GM12878 (cell line): ENCODE measurements around the gene MAML3. TPM values are rescaled to one million over a fixed set of nuclear protein-coding genes. Genes with fewer than 3 reads are reported as not detected.

Experiments
- ATAC-seq: fragments of 200-7000 bp; cut with Tn5 transposase; 3 replicates; pipeline ENCODE4 v1.9.1; 2020; ENCODE audit warnings: mild to moderate bottlenecking, moderate library complexity
- BruUV-seq: library from RNA; stranded (reverse); fragments of 400-500 nt; replicated peaks from 2 replicates; lab custom pipeline; 2021; lab: Mats Ljungman, UMichigan
- CTCF ChIA-PET: fragments of 300-600 bp; sonication (Branson Sonifier 250); formaldehyde crosslinking; extraction: SDS; loops from one replicate; lab custom pipeline; 2021; ENCODE audit warnings: inconsistent platforms; lab: Yijun Ruan, JAX
- POLR2A ChIA-PET: fragments of 350-600 bp; formaldehyde crosslinking; extraction: SDS; loops from one replicate; lab custom pipeline; 2021; ENCODE audit warnings: inconsistent platforms; lab: Charles Lee
- RAD21 ChIA-PET: fragments of 300-600 bp; sonication (Branson Sonifier 250); formaldehyde crosslinking; loops from one replicate; lab custom pipeline; 2023; ENCODE audit warnings: antibody characterized with exemption; ENCODE audit not compliant: unreplicated experiment; lab: Charles Lee
- SMC1A ChIA-PET: fragments of 300-600 bp; sonication (Branson Sonifier 250); formaldehyde crosslinking; loops from one replicate; lab custom pipeline; 2023; ENCODE audit not compliant: unreplicated experiment, uncharacterized antibody; lab: Charles Lee
- DNase-seq: peaks from one replicate; pipeline ENCODE4 v3.0.0-alpha.2; 2011; ENCODE audit warnings: low read depth, low spot score
- FAIRE-seq: peaks from 3 replicates; lab custom pipeline; 2011; peaks lifted over from hg19 to GRCh38; lab: Jason Lieb, UNC
- H2AFZ ChIP-seq: 2 replicates; pipeline ENCODE4 v1.6.0; 2011; ENCODE audit warnings: low read depth, low read length, control low read depth; ENCODE audit not compliant: control insufficient read depth
- H3K27ac ChIP-seq: 2 replicates; pipeline ENCODE4 v1.5.1; 2011; ENCODE audit warnings: control low read depth; ENCODE audit not compliant: control insufficient read depth, insufficient read depth
- H3K27me3 ChIP-seq, 2 experiments: replicated peaks in 1 of 2; 2 replicates each; pipeline versions ENCODE4 v1.6.0 to v1.6.1; 2011; ENCODE audit warnings: low read length in 1 of 2; ENCODE audit not compliant: control insufficient read depth in 2 of 2, insufficient read depth in 2 of 2
- H3K36me3 ChIP-seq, 2 experiments: 2 replicates each; pipeline ENCODE4 v1.5.1; 2011; ENCODE audit warnings: low read length in 1 of 2; ENCODE audit not compliant: control insufficient read depth in 2 of 2, insufficient read depth in 2 of 2
- H3K4me1 ChIP-seq: 2 replicates; pipeline ENCODE4 v1.6.1; 2011; ENCODE audit warnings: mild to moderate bottlenecking, low read length, moderate library complexity, mixed read lengths; ENCODE audit not compliant: control insufficient read depth, insufficient read depth
- H3K4me2 ChIP-seq: 2 replicates; pipeline ENCODE4 v1.6.0; 2011; ENCODE audit warnings: control low read depth; ENCODE audit not compliant: control insufficient read depth, insufficient read depth
- H3K4me3 ChIP-seq: fragments of 200-600 bp; sonication (generic); 2 replicates; pipeline ENCODE4 v1.5.1; 2016
- H3K79me2 ChIP-seq: 2 replicates; pipeline ENCODE4 v1.6.0; 2011; ENCODE audit warnings: low read length; ENCODE audit not compliant: control insufficient read depth, insufficient read depth
- H3K9ac ChIP-seq: 2 replicates; pipeline ENCODE4 v1.8.0; 2011; ENCODE audit warnings: low read length, control low read depth, mixed read lengths; ENCODE audit not compliant: control insufficient read depth, insufficient read depth
- H3K9me3 ChIP-seq: replicated peaks from 3 replicates; pipeline ENCODE4 v1.5.1; 2011; ENCODE audit warnings: mild to moderate bottlenecking, low read length; ENCODE audit not compliant: control insufficient read depth, insufficient read depth
- H4K20me1 ChIP-seq: 2 replicates; pipeline ENCODE4 v1.6.0; 2011; ENCODE audit not compliant: control insufficient read depth, insufficient read depth
- BRCA1 ChIP-seq: IDR thresholded peaks from 2 replicates; pipeline ENCODE4 v1.6.1; 2011; ENCODE audit warnings: low read depth, low read length, improper control_type of control experiment
- CBFB ChIP-seq: IDR thresholded peaks from 2 replicates; pipeline ENCODE4 v1.6.1; 2016; ENCODE audit warnings: antibody characterized with exemption, low read depth
- CBX5 ChIP-seq: sonication (generic); IDR thresholded peaks from 2 replicates; pipeline ENCODE4 v1.6.1; 2016; ENCODE audit warnings: low read depth, moderate library complexity, mild to moderate bottlenecking, inconsistent platforms
- JUNB ChIP-seq: IDR thresholded peaks from 2 replicates; pipeline ENCODE4 v1.6.1; 2016; ENCODE audit warnings: antibody characterized with exemption, mild to moderate bottlenecking
- TCF12 ChIP-seq: IDR thresholded peaks from 2 replicates; pipeline ENCODE4 v1.6.1; 2011; ENCODE audit warnings: low read depth, mild to moderate bottlenecking, low read length
- TCF7 ChIP-seq: IDR thresholded peaks from 2 replicates; pipeline ENCODE4 v1.6.1; 2014; ENCODE audit warnings: antibody characterized with exemption, borderline replicate concordance
- WGBS: methylation state at CpG from one replicate; pipeline ENCODE4 v1.1.6; 2016; ENCODE audit warnings: low lambda C conversion rate; ENCODE audit not compliant: insufficient replicate concordance, insufficient coverage; ENCODE audit errors: missing lambda C conversion rate; 5-methylcytosine and 5-hydroxymethylcytosine counted together
- in situ Hi-C: fragments of 300-500 bp; cut with MboI; formaldehyde crosslinking; loops from 9 replicates; pipeline ENCODE4 v1.14.3; 2018; ENCODE audit warnings: mixed read lengths
- intact Hi-C: fragments of 100-400 bp; cut with micrococcal nuclease; formaldehyde crosslinking; loops from one replicate; pipeline ENCODE4 v1.14.2; 2022; ENCODE audit not compliant: unreplicated experiment
- polyA plus RNA-seq, 11 experiments: library from polyadenylated mRNA; depleted of rRNA in 4 of 11; unstranded in 6 of 11; stranded (reverse) in 5 of 11; fragments of >200 nt; fragmentation: Nextera tagmentation in 4 of 11; fragmentation: Illumina TruSeq in 1 of 11; extraction: Ambion mirVana in 4 of 11; extraction: Trizol in 1 of 11; gene quantifications; 1 replicate in 1 of 11; 2 replicates in 10 of 11; pipeline versions ENCODE4 v1.2.1 to v1.2.3, GENCODE V29; 2011 to 2016; ENCODE audit warnings: inconsistent platforms in 2 of 11, missing spikeins in 2 of 11, low read depth in 1 of 11
- total RNA-seq, 4 experiments: library from RNA; depleted of rRNA in 3 of 4; stranded (reverse); fragments of >200 nt in 3 of 4; fragmentation: Illumina TruSeq in 1 of 4; extraction: Trizol in 1 of 4; gene quantifications; 2 replicates each; pipeline versions ENCODE4 v1.2.1 to v1.2.3, GENCODE V29; 2013 to 2021
- TF ChIP-seq, protein P1 (sequence below): fragments of 450-650 bp; IDR thresholded peaks from 2 replicates; pipeline ENCODE4 v1.6.1; 2017; ENCODE audit warnings: antibody characterized with exemption, mild to moderate bottlenecking, moderate library complexity
- TF ChIP-seq, protein P2 (sequence below): IDR thresholded peaks from 2 replicates; pipeline ENCODE4 v1.6.1; 2012; ENCODE audit warnings: low read length, inconsistent platforms

Gene MAML3
- total and polyA plus RNA-seq, 10 of the 15 experiments (the other 5 are each of a cell fraction or from before 2014, with no cell fraction given) = under 0.01 to 0.53 (median 0.06) TPM; not detected in 2

DNA sequence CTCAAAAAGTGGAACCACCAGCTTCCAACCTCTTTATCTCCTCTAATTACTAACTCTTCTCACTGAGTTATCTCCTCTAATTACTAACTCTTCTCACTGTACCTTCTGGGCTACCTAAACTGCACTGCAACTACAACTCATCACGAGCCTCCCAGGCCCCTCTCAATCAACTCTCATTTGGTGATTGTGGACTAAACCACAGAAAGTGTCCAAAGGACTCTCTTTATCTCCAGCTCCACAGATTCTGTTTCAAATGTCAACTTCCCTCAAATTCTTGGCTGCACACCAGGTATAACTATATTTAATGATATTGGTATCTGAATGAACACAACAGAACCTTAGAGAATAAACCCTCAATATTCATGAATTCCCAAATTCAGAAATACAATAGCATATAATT is 182.9 kb downstream of the MAML3 start:
- ChIA-PET CTCF (no interaction called here), RAD21 (no interaction called here), SMC1A (interaction anchor here (1.9 kb wide), 1 partner anchor 12 kb away, joined by 4 read pairs; no protein-coding TSS in a partner anchor), POLR2A (no interaction called here)
- Histone ChIP-seq H3K4me2 (no peak overlapping the region), H3K4me1 (peaks cover 10% of the 10 kb centered on the region), H3K9me3 (no peaks in the 10 kb centered on the region), H3K79me2 (no peaks in the 10 kb centered on the region), H3K27me3 (no peaks in the 10 kb centered on the region), H3K36me3 (no peaks in the 10 kb centered on the region), H4K20me1 (no peaks in the 10 kb centered on the region), H3K4me3 (no peak overlapping the region), H2AFZ (no peak overlapping the region), H3K27ac (no peak overlapping the region), H3K9ac (no peak overlapping the region)
- no TSS peak for BruUV-seq
- in situ Hi-C loops = no loop called here
- no peak for FAIRE-seq
- TF ChIP-seq JUNB (no peak), TCF12 (no peak), BRCA1 (no peak), CBX5 (no peak), TCF7 (no peak), CBFB (no peak)
- TF ChIP-seq, protein P1, sequence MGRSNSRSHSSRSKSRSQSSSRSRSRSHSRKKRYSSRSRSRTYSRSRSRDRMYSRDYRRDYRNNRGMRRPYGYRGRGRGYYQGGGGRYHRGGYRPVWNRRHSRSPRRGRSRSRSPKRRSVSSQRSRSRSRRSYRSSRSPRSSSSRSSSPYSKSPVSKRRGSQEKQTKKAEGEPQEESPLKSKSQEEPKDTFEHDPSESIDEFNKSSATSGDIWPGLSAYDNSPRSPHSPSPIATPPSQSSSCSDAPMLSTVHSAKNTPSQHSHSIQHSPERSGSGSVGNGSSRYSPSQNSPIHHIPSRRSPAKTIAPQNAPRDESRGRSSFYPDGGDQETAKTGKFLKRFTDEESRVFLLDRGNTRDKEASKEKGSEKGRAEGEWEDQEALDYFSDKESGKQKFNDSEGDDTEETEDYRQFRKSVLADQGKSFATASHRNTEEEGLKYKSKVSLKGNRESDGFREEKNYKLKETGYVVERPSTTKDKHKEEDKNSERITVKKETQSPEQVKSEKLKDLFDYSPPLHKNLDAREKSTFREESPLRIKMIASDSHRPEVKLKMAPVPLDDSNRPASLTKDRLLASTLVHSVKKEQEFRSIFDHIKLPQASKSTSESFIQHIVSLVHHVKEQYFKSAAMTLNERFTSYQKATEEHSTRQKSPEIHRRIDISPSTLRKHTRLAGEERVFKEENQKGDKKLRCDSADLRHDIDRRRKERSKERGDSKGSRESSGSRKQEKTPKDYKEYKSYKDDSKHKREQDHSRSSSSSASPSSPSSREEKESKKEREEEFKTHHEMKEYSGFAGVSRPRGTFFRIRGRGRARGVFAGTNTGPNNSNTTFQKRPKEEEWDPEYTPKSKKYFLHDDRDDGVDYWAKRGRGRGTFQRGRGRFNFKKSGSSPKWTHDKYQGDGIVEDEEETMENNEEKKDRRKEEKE = no peak
- TF ChIP-seq, protein P2, sequence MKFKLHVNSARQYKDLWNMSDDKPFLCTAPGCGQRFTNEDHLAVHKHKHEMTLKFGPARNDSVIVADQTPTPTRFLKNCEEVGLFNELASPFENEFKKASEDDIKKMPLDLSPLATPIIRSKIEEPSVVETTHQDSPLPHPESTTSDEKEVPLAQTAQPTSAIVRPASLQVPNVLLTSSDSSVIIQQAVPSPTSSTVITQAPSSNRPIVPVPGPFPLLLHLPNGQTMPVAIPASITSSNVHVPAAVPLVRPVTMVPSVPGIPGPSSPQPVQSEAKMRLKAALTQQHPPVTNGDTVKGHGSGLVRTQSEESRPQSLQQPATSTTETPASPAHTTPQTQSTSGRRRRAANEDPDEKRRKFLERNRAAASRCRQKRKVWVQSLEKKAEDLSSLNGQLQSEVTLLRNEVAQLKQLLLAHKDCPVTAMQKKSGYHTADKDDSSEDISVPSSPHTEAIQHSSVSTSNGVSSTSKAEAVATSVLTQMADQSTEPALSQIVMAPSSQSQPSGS = no peak
- intact Hi-C loops = no loop called here
- no peak for DNase-seq
- WGBS = 6% methylated on average over 1 of the region's 1 CpG
- ATAC-seq = no peak
